AG08396 (cell line): ENCODE data around the gene RABL2B.
A peak's percentile ranks its signal among the peaks of the same experiment; 100 is the strongest.
"Not testable (repeated sequence)": the region's sequence is repeated elsewhere in the genome, so short reads cannot be mapped to it uniquely, and the experiment has no call there.

Source experiments
- DNase-seq: peaks from one replicate; pipeline ENCODE4 v3.0.0; 2012; ENCODE audit warnings: low spot score, mixed read lengths

Gene RABL2B

GRCh38 chr22:50783033-50783879 lies at the start of gene RABL2B:
Gene RABL2B (minus strand): TSS chr22:50783636. CDS start chr22:50782294, 1,342 bp downstream.
- DNase-seq: peak; percentile 94

- DNase-seq: not testable (repeated sequence)
These were observed 3.5 kb upstream of the RABL2B start for GRCh38 chr22:50786936-50787335.

- not testable (repeated sequence) for DNase-seq
These were observed 1.9 kb upstream of the RABL2B start for GRCh38 chr22:50785289-50785688.

- DNase-seq: not testable (repeated sequence)
These were observed 442 bp upstream of the RABL2B start for GRCh38 chr22:50783880-50784276.

GRCh38 chr22:50782253-50782652 lies 1.2 kb downstream of the RABL2B start:
- not testable (repeated sequence) for DNase-seq

GRCh38 chr22:50780244-50780643 lies 3.2 kb downstream of the RABL2B start:
- not testable (repeated sequence) for DNase-seq

- DNase-seq: not testable (repeated sequence)
These were observed 5.8 kb downstream of the RABL2B start for GRCh38 chr22:50777631-50778030.

- peak; percentile 33 for DNase-seq
These were observed 8.3 kb downstream of the RABL2B start for GRCh38 chr22:50775132-50775531.

- not testable (repeated sequence) for DNase-seq
These were observed 19.1 kb downstream of the RABL2B start for GRCh38 chr22:50764288-50764687.

- not testable (repeated sequence) for DNase-seq
These were observed 21.6 kb downstream of the RABL2B start for GRCh38 chr22:50761829-50762228.

- DNase-seq: not testable (repeated sequence)
These were observed 23.7 kb downstream of the RABL2B start for GRCh38 chr22:50759597-50760341.

GRCh38 chr22:50756949-50757491 lies 26.4 kb downstream of the RABL2B start:
- DNase-seq: not testable (repeated sequence)

GRCh38 chr22:50756406-50756805 lies 27.0 kb downstream of the RABL2B start:
- not testable (repeated sequence) for DNase-seq

- not testable (repeated sequence) for DNase-seq
These were observed 28.2 kb downstream of the RABL2B start for GRCh38 chr22:50755251-50755650.

- DNase-seq: not testable (repeated sequence)
These were observed 33.9 kb downstream of the RABL2B start for GRCh38 chr22:50749302-50750074.

GRCh38 chr22:50748630-50749029 lies 34.8 kb downstream of the RABL2B start:
- not testable (repeated sequence) for DNase-seq

GRCh38 chr22:50747521-50747920 lies 35.9 kb downstream of the RABL2B start:
- DNase-seq: not testable (repeated sequence)

- DNase-seq: not testable (repeated sequence)
These were observed 39.0 kb downstream of the RABL2B start for GRCh38 chr22:50744424-50744823.

- DNase-seq: not testable (repeated sequence)
These were observed 42.7 kb downstream of the RABL2B start for GRCh38 chr22:50740714-50741113.

- DNase-seq: no peak
These were observed 43.5 kb downstream of the RABL2B start for GRCh38 chr22:50739894-50740293.

GRCh38 chr22:50739279-50739691 lies 44.2 kb downstream of the RABL2B start:
- no peak for DNase-seq
